H1 (cell line): ENCODE results near the gene GGCX. TPM values are rescaled to one million over a fixed set of nuclear protein-coding genes. Genes with fewer than 3 reads are reported as not detected.

Source experiments
- BRCA1 ChIP-seq: IDR thresholded peaks from 2 replicates; pipeline ENCODE4 v1.6.1; 2012; ENCODE audit warnings: low read depth, low read length, improper control_type of control experiment
- CBX5 ChIP-seq: fragments of 300-800, 300-1000 bp; sonication (generic); IDR thresholded peaks from 2 replicates; pipeline ENCODE4 v1.7.1; 2016; ENCODE audit warnings: antibody characterized with exemption, low read length, low read depth
- CHD7 ChIP-seq: fragments of 300-600 bp; sonication (generic); IDR thresholded peaks from 2 replicates; pipeline ENCODE4 v1.7.1; 2012; ENCODE audit warnings: low read length, moderate library complexity, mild to moderate bottlenecking, inconsistent platforms; ENCODE audit not compliant: insufficient replicate concordance
- E2F6 ChIP-seq: IDR thresholded peaks from 2 replicates; pipeline ENCODE4 v1.6.1; 2012; ENCODE audit warnings: inconsistent platforms
- MAFK ChIP-seq: IDR thresholded peaks from 2 replicates; pipeline ENCODE4 v1.6.1; 2012; ENCODE audit warnings: low read depth, mild to moderate bottlenecking, improper control_type of control experiment, low read length
- MAX ChIP-seq: IDR thresholded peaks from 2 replicates; pipeline ENCODE4 v1.6.1; 2012; ENCODE audit warnings: inconsistent platforms
- POLR2AphosphoS5 ChIP-seq: IDR thresholded peaks from 2 replicates; pipeline ENCODE4 v1.6.1; 2011; ENCODE audit warnings: low read depth, low read length
- POU5F1 ChIP-seq: IDR thresholded peaks from 2 replicates; pipeline ENCODE4 v1.6.1; 2011; ENCODE audit warnings: low read depth, mild to moderate bottlenecking, low read length, moderate library complexity
- RBBP5 ChIP-seq: IDR thresholded peaks from 2 replicates; pipeline ENCODE4 v1.7.1; 2012; ENCODE audit warnings: low read depth, mild to moderate bottlenecking, inconsistent platforms, low read length, moderate library complexity, borderline replicate concordance
- SIRT6 ChIP-seq: IDR thresholded peaks from one replicate; pipeline ENCODE4 v1.7.1; 2012; ENCODE audit warnings: low read length, inconsistent platforms
- SP1 ChIP-seq: IDR thresholded peaks from 2 replicates; pipeline ENCODE4 v1.6.1; 2011; ENCODE audit warnings: low read depth, low read length
- SRF ChIP-seq: IDR thresholded peaks from 2 replicates; pipeline ENCODE4 v1.6.1; 2011; ENCODE audit warnings: mild to moderate bottlenecking, low read depth, low read length, moderate library complexity
- polyA plus RNA-seq, 7 experiments: library from polyadenylated mRNA; depleted of rRNA in 3 of 7; stranded (reverse) in 5 of 7; unstranded in 2 of 7; fragments of >200 nt in 5 of 7; fragments of 200-250 nt in 2 of 7; gene quantifications; 1 replicate in 5 of 7; 2 replicates in 1 of 7; 4 replicates in 1 of 7; pipeline versions ENCODE4 v1.2.1 to v1.2.3, GENCODE V29; 2011 to 2013; ENCODE audit warnings: missing spikeins in 2 of 7, mixed read lengths in 2 of 7
- total RNA-seq: library from RNA; stranded (reverse); fragmentation: NEBNext Ultra II Directional; extraction: Animal tissue kit (Norgen Biotek cat#: 25700); gene quantifications from 2 replicates; pipeline ENCODE4 v1.2.1, GENCODE V29; 2021

Gene GGCX
- total and polyA plus RNA-seq, 2 of the 8 experiments (the other 6 are each of a cell fraction or from before 2014, with no cell fraction given), result 29.4 to 33.8 TPM

GRCh38 chr2:85582492-85582891 is 21.2 kb upstream of the GGCX start (continued):
- TF ChIP-seq CHD7 (no peak), E2F6 (no peak), POU5F1 (no peak), MAX (no peak), CBX5 (no peak), MAFK (no peak), SP1 (no peak), BRCA1 (no peak), SIRT6 (no peak), RBBP5 (no peak), SRF (no peak), POLR2AphosphoS5 (no peak)
